ENCODE results near the gene OPA3.
"Not testable (repeated sequence)": the region's sequence is repeated elsewhere in the genome, so short reads cannot be mapped to it uniquely, and the experiment has no call there.

OPA3 gene

DNA sequence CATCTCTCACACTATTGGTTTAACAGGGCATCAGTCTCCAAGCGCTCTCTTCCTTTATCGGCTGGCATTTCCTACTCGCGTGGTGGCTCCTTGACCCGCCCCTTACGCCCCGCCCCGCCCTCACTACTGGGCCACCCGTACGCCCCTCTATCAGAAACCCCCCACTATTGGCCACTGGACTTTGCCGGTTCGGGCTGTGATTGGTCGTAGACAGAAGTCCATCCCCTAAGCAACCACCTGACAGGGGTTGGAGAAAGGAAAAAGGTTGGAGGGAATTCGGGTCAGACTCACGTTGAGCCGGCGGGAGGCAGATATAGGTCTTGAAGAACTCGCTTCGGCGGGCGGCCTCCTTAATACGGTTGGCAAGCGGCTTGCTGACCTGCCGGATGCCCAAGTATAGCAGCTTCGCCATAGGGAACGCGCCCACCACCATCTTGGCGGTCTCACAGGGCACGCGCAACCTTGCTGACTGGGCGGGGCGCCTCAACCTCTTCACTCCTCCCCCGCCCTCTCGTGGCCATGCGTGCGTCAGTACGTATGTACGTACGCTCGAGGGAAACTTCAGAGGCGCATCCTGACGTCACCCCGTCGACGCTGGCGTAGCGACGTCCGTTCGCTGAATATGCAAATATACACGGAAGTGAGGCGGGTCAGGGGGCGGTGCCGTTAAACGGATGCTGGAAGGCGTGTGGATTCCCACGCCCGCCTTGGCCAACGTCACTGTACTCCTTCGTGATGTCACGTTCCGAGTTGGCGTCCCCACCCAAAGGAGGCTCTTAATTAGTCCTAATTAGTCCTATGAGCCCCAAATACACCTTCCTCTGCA is at the start of gene OPA3:
Gene OPA3, minus strand, starts transcription at position 471 of the 826 bp plus-strand sequence. Its CDS starts 38 bp downstream, at position 433.
- in situ Hi-C loops (cut with MboI; ENCODE audit: low sequenced_read_pairs): no loop called here

- in situ Hi-C loops (cut with MboI; ENCODE audit: low sequenced_read_pairs): no loop called here
These were observed 48.0 kb upstream of the OPA3 start for GRCh38 chr19:45632468-45633196.

GRCh38 chr19:45630463-45630862 is 45.9 kb upstream of the OPA3 start:
- in situ Hi-C loops (cut with MboI; ENCODE audit: low sequenced_read_pairs): no loop called here

DNA sequence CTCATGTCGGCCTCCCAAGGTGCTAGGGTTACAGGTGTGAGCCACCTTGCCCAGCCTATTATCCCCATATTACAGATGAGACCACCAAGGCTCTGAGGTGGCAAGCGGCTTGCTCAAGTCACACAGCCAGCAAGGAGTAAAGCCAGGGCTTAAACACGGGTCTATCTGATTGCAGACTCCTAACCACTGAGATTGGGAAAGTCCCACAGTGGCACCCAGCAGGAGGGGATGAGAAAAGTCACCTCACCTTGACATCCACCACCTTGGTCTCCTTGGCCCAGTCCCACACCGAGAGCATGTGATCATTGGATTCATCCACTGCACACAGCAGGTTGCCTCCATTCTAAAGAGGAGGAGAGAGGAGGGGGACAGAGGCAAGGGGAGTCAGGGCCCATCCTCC is 45.1 kb upstream of the OPA3 start:
- in situ Hi-C loops (cut with MboI; ENCODE audit: low sequenced_read_pairs): no loop called here

DNA sequence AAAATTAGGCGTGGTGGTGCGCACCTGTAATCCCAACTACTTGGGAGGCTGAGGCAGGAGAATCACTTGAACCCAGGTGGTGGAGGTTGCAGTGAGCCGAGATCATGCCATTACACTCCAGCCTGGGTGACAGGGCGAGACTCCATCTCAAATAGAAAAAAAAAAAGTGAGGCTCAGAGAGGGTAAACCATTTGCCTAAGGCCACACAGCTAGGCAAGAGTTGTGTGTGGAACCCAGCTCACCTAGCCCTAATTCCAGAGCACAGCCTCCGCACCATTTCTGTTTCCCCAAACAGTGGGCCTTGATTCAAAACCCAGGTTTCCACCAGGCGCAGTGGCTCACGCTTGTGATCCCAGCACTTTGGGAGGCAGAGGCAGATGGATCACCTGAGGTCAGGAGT is 43.6 kb upstream of the OPA3 start:
- in situ Hi-C loops (cut with MboI; ENCODE audit: low sequenced_read_pairs): not testable (repeated sequence)

DNA sequence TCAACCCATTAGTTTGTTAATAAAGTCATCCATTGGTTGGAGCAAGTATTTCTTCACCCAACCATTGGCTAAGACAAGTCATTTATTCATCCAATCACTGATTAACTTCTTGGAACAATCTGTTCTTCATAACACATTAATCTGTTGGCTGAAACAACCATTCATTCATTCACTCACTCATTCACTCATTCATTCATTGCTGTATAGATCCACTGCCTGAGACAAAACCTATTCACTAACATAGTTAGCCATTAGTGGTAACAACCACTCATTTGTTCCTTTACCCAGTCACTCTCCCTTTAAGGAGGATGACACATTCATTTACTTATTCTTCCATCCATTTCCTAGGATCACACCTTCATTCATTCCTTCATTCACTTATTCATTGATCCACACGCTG is 39.4 kb upstream of the OPA3 start:
- in situ Hi-C loops (cut with MboI; ENCODE audit: low sequenced_read_pairs): no loop called here

DNA sequence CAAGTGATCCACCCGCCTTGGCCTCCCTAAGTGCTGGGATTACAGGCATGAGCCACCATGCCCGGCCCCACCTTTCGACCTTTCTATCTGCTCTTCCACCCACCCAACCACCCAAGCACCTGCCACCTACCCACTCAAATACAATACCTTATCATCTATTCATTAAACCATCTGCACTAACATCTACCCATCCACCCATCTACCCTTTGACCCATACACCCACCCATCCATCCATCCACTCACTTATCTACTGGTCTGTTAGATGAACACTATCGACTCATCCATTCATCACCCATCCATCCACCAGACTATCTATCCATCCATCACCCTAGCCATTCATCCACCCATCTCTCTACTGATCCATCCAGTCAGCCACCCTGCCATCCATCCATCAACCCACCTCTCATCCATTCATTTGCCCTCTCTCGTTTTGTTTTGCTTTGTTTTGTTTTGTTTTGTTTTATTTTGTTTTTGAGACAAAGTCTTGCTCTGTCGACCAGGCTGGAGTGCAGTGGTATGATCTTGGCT is 37.4 kb upstream of the OPA3 start:
- in situ Hi-C loops (cut with MboI; ENCODE audit: low sequenced_read_pairs): no loop called here

- in situ Hi-C loops (cut with MboI; ENCODE audit: low sequenced_read_pairs): no loop called here
These were observed 36.8 kb upstream of the OPA3 start for GRCh38 chr19:45621389-45621788.

GRCh38 chr19:45616704-45617017 is 32.1 kb upstream of the OPA3 start:
- in situ Hi-C loops (cut with MboI; ENCODE audit: low sequenced_read_pairs): no loop called here

DNA sequence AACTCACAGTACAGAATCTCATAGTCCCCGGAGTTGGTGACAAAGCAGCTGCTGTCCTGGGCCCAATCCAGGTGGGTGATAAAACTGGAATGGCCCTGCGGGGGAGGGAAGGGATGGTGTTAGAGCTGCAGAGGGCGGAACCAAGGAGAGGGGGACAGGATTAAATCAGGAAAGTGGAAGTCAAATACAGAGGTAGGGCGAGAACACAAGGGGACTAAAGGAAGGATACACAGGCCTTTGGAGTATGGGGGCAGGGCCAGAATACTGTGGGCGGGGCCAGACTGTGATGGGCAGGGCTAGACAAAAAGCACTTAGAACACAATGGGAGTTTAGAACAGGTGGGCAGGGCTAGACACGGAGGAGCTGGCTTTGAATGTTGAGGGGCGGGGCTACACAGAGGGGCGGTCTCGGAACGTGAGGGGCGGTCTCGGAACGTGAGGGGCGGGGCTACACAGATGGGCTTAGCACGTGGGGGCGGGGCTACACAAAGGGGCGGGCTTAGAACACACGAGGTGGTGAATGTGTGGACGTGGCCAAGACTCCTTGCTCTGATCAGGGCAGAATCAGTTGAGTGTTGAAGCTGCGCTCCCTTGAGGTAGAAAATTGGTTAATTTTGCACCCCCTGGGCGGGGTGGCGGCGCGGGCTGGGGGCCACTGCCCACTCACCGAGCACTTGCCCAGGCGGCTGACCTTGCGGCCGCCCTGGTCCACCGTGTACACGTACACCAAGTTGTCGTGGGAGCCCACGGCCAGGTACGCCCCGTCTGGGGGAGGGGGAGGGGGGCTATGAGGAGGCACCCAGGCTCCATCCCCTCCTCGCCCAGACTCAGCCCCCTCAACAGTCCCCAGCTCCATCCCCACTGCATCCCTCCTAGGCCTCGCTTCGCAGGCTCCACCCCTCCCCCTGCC is 31.4 kb upstream of the OPA3 start:
- in situ Hi-C loops (cut with MboI; ENCODE audit: low sequenced_read_pairs): no loop called here

- in situ Hi-C loops (cut with MboI; ENCODE audit: low sequenced_read_pairs): not testable (repeated sequence)
These were observed 30.5 kb upstream of the OPA3 start for GRCh38 chr19:45615056-45615455.

DNA sequence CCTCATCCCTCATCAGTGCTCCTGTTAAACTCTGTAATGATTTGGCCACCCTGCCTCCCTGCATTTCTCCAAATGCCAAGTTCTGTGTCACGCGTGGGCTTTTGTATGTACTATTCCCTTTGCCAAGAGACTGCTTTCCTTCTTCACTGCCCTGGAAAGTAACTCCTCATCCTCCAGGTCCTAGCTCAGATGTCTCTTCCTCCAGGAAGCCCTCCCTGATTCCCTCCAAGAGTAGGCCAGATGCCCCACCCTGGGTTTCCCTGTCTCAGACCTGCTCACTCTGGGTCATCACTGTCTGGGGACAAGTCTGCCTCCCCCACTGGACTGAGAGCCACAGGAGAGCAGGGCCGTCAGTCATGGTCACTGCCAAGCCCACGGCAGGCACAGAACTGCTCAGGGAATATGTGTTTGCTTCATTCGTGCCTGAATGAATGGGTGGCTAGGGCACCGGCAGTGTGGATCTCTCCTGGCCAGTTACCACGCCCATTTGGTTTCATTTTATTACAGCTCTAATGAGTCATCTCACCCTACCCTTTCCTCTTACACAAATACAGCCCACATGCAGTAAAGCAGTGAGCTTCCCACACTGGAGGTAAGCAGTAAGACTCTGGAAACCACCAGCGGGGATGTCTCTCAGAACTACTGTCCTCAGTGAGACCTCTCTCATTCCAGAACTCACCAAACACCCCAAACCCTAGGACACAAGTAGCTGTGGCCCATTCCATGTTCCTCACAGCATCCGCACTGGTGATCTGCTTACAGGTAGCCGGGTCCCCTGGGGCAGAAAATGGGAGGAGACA is 29.5 kb upstream of the OPA3 start:
- in situ Hi-C loops (cut with MboI; ENCODE audit: low sequenced_read_pairs): no loop called here

- in situ Hi-C loops (cut with MboI; ENCODE audit: low sequenced_read_pairs): no loop called here
These were observed 24.3 kb upstream of the OPA3 start for GRCh38 chr19:45608948-45609347.

- in situ Hi-C loops (cut with MboI; ENCODE audit: low sequenced_read_pairs): no loop called here
These were observed 22.7 kb upstream of the OPA3 start for GRCh38 chr19:45607071-45608029.

- in situ Hi-C loops (cut with MboI; ENCODE audit: low sequenced_read_pairs): no loop called here
These were observed 17.1 kb upstream of the OPA3 start, which contains the start of gene GPR4 for GRCh38 chr19:45601524-45602374. GPR4 (minus strand) TSS chr19:45602212; CDS start chr19:45591866, 10,346 bp downstream.

GRCh38 chr19:45601115-45601514 is 16.5 kb upstream of the OPA3 start:
- in situ Hi-C loops (cut with MboI; ENCODE audit: low sequenced_read_pairs): no loop called here

DNA sequence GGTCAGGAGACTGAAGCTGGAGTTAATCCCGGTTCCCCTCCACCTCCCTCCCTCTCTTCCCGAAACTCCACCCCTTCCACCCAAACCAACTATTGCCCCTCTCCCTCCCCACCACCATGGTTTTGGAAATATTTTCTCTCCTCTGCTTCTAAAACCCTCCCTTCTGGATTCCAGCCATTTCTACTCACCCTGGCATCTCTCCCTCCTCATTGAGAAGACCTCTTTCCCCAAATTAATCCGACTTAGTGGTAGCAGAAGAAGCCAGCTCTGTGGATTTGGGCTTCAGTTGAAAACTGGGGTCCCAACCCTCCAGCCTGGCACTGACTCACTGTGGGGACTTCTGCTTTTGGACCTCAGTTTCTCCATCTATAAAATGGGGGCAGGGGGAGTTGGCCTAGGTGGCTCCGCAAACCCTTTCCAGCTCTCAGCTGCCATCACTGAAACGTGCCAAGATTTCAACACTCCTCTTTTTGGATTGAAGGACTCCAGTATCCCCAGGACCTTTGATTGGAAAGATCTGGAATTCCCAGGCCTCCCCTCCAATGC is 15.8 kb upstream of the OPA3 start:
- in situ Hi-C loops (cut with MboI; ENCODE audit: low sequenced_read_pairs): no loop called here

GRCh38 chr19:45599286-45599685 is 14.7 kb upstream of the OPA3 start:
- in situ Hi-C loops (cut with MboI; ENCODE audit: low sequenced_read_pairs): no loop called here
